T-helper 1 cell (primary cell): Measurements from ENCODE around the gene SDE2.
"Not testable (repeated sequence)": the region's sequence is repeated elsewhere in the genome, so short reads cannot be mapped to it uniquely, and the experiment has no call there.

ENCODE experiments used
- DNase-seq, 5 donors: peaks; one replicate each; pipeline ENCODE4 v3.0.0-alpha.2; 2012 to 2020

The SDE2 gene

GRCh38 chr1:225974454-225974853 is 24.7 kb downstream of the SDE2 start:
- DNase-seq = no peak

GRCh38 chr1:225973158-225973557 is 26.0 kb downstream of the SDE2 start:
- no peak for DNase-seq

- no peak for DNase-seq
These were observed 26.6 kb downstream of the SDE2 start for GRCh38 chr1:225972344-225973152.

GRCh38 chr1:225970592-225971157 is 28.5 kb downstream of the SDE2 start:
- DNase-seq = not testable (repeated sequence)

- not testable (repeated sequence) for DNase-seq
These were observed 29.4 kb downstream of the SDE2 start for GRCh38 chr1:225969751-225970150.

- no peak for DNase-seq
These were observed 33.9 kb downstream of the SDE2 start for GRCh38 chr1:225965231-225965630.

GRCh38 chr1:225963735-225964530 is 35.2 kb downstream of the SDE2 start:
- DNase-seq = no peak

GRCh38 chr1:225962440-225962975 is 36.6 kb downstream of the SDE2 start:
- peak in 4 of 5 donors; percentile 27 to 44 (median 38) for DNase-seq

GRCh38 chr1:225961659-225962439 is 37.3 kb downstream of the SDE2 start:
- no peak for DNase-seq

- DNase-seq = no peak
These were observed 41.1 kb downstream of the SDE2 start for GRCh38 chr1:225958041-225958440.

- no peak for DNase-seq
These were observed 44.4 kb downstream of the SDE2 start for GRCh38 chr1:225954753-225955152.

GRCh38 chr1:225953315-225953714 is 45.8 kb downstream of the SDE2 start:
- no peak for DNase-seq

- DNase-seq = no peak
These were observed 48.1 kb downstream of the SDE2 start for GRCh38 chr1:225950905-225951497.

GRCh38 chr1:225949041-225949440 is 50.1 kb downstream of the SDE2 start:
- DNase-seq = no peak

- DNase-seq = no peak
These were observed 52.3 kb downstream of the SDE2 start for GRCh38 chr1:225946803-225947202.

GRCh38 chr1:225946082-225946620 is 53.0 kb downstream of the SDE2 start:
- DNase-seq = no peak

GRCh38 chr1:225945564-225945963 is 53.6 kb downstream of the SDE2 start:
- DNase-seq = no peak

GRCh38 chr1:225944951-225945350 is 54.2 kb downstream of the SDE2 start:
- no peak for DNase-seq

- no peak for DNase-seq
These were observed 54.8 kb downstream of the SDE2 start for GRCh38 chr1:225944387-225944786.

- DNase-seq = no peak
These were observed 55.6 kb downstream of the SDE2 start for GRCh38 chr1:225943582-225943981.

GRCh38 chr1:225942574-225942973 is 56.6 kb downstream of the SDE2 start:
- no peak for DNase-seq

- no peak for DNase-seq
These were observed 57.3 kb downstream of the SDE2 start for GRCh38 chr1:225941942-225942222.
